ENCODE measurements around the gene S100A12. TPM values are rescaled to one million over a fixed set of nuclear protein-coding genes. Genes with fewer than 3 reads are reported as not detected.

The S100A12 gene
- total and polyA plus RNA-seq, 7 donors, result 0.40 to 3.5 (median 1.7) TPM

DNA sequence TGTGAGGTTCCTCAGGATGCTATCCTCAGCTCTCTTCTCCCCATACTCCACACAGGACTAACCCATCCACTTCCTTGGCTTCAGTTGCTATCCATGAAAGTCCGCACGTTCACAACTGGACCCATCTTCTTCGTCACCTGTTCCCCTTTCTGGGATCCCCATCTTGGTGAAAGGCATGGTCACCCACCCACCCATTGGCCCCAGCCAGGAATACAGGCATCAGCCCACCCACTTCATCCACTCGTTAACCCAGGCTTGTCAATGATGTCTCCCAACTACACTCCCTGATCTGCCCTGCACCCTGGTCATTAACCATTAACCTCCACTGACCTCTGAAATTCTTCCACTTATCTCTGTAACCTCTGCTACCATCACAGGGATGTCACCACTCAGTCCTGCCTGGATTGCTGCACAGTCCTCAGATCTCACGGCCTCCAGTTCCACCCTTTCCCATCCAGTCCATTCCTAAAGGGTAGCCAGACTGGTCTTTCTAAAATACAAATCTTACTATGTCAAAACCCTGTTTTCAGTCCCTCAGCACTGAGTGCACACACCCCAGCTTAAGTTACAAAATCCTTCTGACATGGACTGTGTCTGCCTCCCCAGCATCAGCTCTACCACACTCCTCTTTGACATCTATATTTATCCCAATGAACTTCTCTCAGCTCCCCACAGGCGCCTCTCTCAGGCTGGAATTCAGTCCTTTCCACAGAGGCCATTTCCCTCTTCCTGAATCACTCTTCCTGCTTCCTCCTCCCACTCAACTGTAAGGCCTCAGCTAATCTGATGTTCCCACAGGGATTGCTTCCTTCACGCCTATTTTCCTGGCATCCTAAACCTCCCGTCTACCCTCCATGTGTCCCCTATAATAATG, 37.2 kb downstream of the S100A12 start:
- Histone ChIP-seq H3K36me3 (ENCODE audit: insufficient read depth in 1 of 2, low read depth in 1 of 2) (no peaks in the 10 kb centered on the region), H3K4me1 (no peaks in the 10 kb centered on the region), H3K27ac (no peak overlapping the region), H3K4me3 (no peak overlapping the region), H3K27me3 (ENCODE audit: insufficient read depth in 3 of 3, low read length in 2 of 3) (peaks cover 0 to 21% (median 0%) of the 10 kb centered on the region in 3 donors), H3K9me3 (no peaks in the 10 kb centered on the region)
- DNase-seq, result no peak
- WGBS, 3 donors, result 57 to 64% (median 58%) methylated on average over 8 of the region's 8 CpGs
- no peak for ATAC-seq
- intact Hi-C loops (cut with DNase I), result no loop called here
- TF ChIP-seq, protein P1, sequence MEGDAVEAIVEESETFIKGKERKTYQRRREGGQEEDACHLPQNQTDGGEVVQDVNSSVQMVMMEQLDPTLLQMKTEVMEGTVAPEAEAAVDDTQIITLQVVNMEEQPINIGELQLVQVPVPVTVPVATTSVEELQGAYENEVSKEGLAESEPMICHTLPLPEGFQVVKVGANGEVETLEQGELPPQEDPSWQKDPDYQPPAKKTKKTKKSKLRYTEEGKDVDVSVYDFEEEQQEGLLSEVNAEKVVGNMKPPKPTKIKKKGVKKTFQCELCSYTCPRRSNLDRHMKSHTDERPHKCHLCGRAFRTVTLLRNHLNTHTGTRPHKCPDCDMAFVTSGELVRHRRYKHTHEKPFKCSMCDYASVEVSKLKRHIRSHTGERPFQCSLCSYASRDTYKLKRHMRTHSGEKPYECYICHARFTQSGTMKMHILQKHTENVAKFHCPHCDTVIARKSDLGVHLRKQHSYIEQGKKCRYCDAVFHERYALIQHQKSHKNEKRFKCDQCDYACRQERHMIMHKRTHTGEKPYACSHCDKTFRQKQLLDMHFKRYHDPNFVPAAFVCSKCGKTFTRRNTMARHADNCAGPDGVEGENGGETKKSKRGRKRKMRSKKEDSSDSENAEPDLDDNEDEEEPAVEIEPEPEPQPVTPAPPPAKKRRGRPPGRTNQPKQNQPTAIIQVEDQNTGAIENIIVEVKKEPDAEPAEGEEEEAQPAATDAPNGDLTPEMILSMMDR (IDR thresholded peaks at IDR 0.05), result no peak

DNA sequence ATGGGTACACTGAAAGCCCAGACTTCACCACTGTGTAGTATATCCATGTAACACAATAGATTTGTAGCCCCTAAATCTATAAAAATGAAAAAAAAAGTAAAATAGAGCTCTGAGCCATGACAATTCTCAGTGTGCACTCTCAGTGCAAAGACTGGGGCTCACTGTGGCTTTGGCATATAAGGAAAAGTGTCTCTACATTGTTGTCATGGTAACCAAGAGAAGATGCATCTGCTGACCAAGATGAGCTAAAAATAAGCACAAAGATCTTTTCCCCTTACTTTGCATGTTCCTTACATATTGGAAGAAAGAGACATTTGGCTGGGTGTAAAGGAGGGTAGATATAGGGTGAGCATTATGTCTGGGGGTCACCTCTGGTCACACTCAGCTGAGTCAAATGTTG, 38.8 kb downstream of the S100A12 start:
- no peak overlapping the region for H3K4me3 ChIP-seq
- H3K27ac ChIP-seq, result no peak overlapping the region
- H3K36me3 ChIP-seq (ENCODE audit: insufficient read depth in 1 of 2, low read depth in 1 of 2), result no peaks in the 10 kb centered on the region
- ATAC-seq, result no peak
- H3K27me3 ChIP-seq (ENCODE audit: insufficient read depth in 3 of 3, low read length in 2 of 3), result peaks cover 0 to 12% (median 0%) of the 10 kb centered on the region in 3 donors
- TF ChIP-seq, protein P1 (IDR thresholded peaks at IDR 0.05), result no peak
- peaks cover 4% of the 10 kb centered on the region for H3K9me3 ChIP-seq
- intact Hi-C loops (cut with DNase I), result no loop called here
- DNase-seq, result no peak
- H3K4me1 ChIP-seq, result no peaks in the 10 kb centered on the region

DNA sequence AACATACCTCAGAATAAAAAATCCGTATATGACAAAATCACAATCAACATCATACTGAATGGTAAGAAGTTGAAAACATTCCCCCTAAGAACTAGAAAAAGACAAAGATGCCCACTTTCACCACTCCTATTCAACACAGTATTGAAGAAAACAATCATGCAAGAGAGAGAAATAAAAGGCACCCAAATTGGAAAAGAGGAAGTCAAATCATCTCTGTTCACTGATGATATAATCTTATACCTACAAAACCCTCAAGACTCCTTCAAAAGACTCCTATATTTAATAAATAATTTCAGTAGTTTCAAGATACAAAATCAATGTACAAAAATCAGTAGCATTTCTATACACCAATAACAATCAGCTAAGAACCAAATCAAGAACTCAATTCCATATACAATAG, 41.5 kb downstream of the S100A12 start:
- H3K9me3 ChIP-seq, result peaks cover 6% of the 10 kb centered on the region
- H3K36me3 ChIP-seq (ENCODE audit: insufficient read depth in 1 of 2, low read depth in 1 of 2), result no peaks in the 10 kb centered on the region
- ATAC-seq, result no peak

DNA sequence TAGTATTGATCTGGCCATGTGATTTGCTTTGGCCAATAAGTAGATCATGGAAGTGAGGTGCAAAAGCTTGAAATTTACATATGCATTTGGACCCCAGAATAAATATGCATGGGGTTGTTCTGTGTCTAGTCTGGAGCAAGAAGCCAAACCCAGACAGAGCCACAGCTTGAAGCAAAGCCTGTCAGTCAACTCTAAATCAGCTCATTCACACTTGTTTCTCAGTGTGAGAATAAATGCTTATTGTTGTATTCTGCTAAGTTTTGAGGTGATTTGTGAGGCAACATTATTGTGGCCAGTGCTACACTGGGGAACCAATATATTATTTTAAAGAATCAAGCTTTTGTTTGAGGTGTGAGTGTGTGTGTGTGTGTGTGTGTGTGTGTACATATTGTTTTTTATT, 50.5 kb downstream of the S100A12 start:
- DNase-seq (no peak), ATAC-seq (no peak)
- Histone ChIP-seq H3K9me3 (peaks cover 20% of the 10 kb centered on the region), H3K4me3 (no peak overlapping the region), H3K36me3 (ENCODE audit: insufficient read depth in 1 of 2, low read depth in 1 of 2) (no peaks in the 10 kb centered on the region), H3K27ac (no peak overlapping the region), H3K4me1 (no peaks in the 10 kb centered on the region), H3K27me3 (ENCODE audit: insufficient read depth in 3 of 3, low read length in 2 of 3) (peaks cover 0 to 3% (median 0%) of the 10 kb centered on the region in 3 donors)
- TF ChIP-seq, protein P1 (IDR thresholded peaks at IDR 0.05), result no peak
- intact Hi-C loops (cut with DNase I), result no loop called here

More for the DNA sequence above, 41.5 kb downstream of the S100A12 start:
- TF ChIP-seq, protein P1 (IDR thresholded peaks at IDR 0.05), result no peak
- no peak overlapping the region for H3K27ac ChIP-seq
- intact Hi-C loops (cut with DNase I), result no loop called here
- peaks cover 0 to 2% (median 0%) of the 10 kb centered on the region in 3 donors for H3K27me3 ChIP-seq (ENCODE audit: insufficient read depth in 3 of 3, low read length in 2 of 3)
- DNase-seq, result no peak
- WGBS, 3 donors, result 86 to 100% (median 88%) methylated on average over 1 of the region's 1 CpG
- H3K4me1 ChIP-seq, result no peaks in the 10 kb centered on the region
- no peak overlapping the region for H3K4me3 ChIP-seq

Other genes with a start within 250 kb of the S100A12 start
- gene SPRR2G, start 224.7 kb downstream of the S100A12 start, total RNA-seq, result not detected
- gene SPRR2G, start 224.7 kb downstream of the S100A12 start, polyA plus RNA-seq, result not detected
- not detected for gene LELP1, start 172.2 kb downstream of the S100A12 start, total RNA-seq
- gene LELP1, start 172.2 kb downstream of the S100A12 start, polyA plus RNA-seq, result not detected
- not detected for gene PRR9, start 158.0 kb downstream of the S100A12 start, total RNA-seq
- under 1 TPM in 1 of 3 donors, not detected in 2; 0.04 TPM for gene PRR9, start 158.0 kb downstream of the S100A12 start, polyA plus RNA-seq
- gene LORICRIN, start 115.9 kb downstream of the S100A12 start, total RNA-seq, result not detected
- under 1 TPM in 2 of 3 donors, not detected in 1; 0.06 to 0.25 TPM for gene LORICRIN, start 115.9 kb downstream of the S100A12 start, polyA plus RNA-seq
- not detected for gene PGLYRP3, start 62.7 kb downstream of the S100A12 start, total RNA-seq
- not detected for gene PGLYRP3, start 62.7 kb downstream of the S100A12 start, polyA plus RNA-seq
- gene PGLYRP4, start 26.8 kb downstream of the S100A12 start, total RNA-seq, result not detected
- not detected for gene PGLYRP4, start 26.8 kb downstream of the S100A12 start, polyA plus RNA-seq
- gene S100A9, start 17.8 kb downstream of the S100A12 start, total RNA-seq, result 10 to 100 TPM; 26.4 to 60.3 (median 52.2) TPM
- gene S100A9, start 17.8 kb downstream of the S100A12 start, polyA plus RNA-seq, result 100 to 1,000 TPM in 1 of 3 donors, 10 to 100 TPM in 2; 38.8 to 111 (median 46.1) TPM
- 10 to 100 TPM; 26.0 to 57.0 (median 33.5) TPM for gene S100A8, start 15.5 kb upstream of the S100A12 start, total RNA-seq
- gene S100A8, start 15.5 kb upstream of the S100A12 start, polyA plus RNA-seq, result 10 to 100 TPM; 16.8 to 30.6 (median 25.2) TPM
- not detected for gene S100A7A, start 40.9 kb upstream of the S100A12 start, total RNA-seq
- gene S100A7A, start 40.9 kb upstream of the S100A12 start, polyA plus RNA-seq, result not detected
- under 1 TPM in 1 of 4 donors, not detected in 3; 0.60 TPM for gene S100A7, start 85.0 kb upstream of the S100A12 start, total RNA-seq
- not detected for gene S100A7, start 85.0 kb upstream of the S100A12 start, polyA plus RNA-seq
- gene S100A6, start 160.4 kb upstream of the S100A12 start, total RNA-seq, result 100 to 1,000 TPM in 3 of 4 donors, 10 to 100 TPM in 1; 78.5 to 420 (median 150) TPM
- 100 to 1,000 TPM; 295 to 506 (median 467) TPM for gene S100A6, start 160.4 kb upstream of the S100A12 start, polyA plus RNA-seq
- not detected for gene S100A5, start 165.3 kb upstream of the S100A12 start, total RNA-seq
- not detected for gene S100A5, start 165.3 kb upstream of the S100A12 start, polyA plus RNA-seq
- gene S100A4, start 170.2 kb upstream of the S100A12 start, total RNA-seq, result 10 to 100 TPM; 27.0 to 54.7 (median 47.3) TPM
- gene S100A4, start 170.2 kb upstream of the S100A12 start, polyA plus RNA-seq, result 100 to 1,000 TPM in 1 of 3 donors, 10 to 100 TPM in 2; 75.2 to 155 (median 83.6) TPM
- 1 to 10 TPM in 2 of 4 donors, under 1 TPM in 2; 0.34 to 5.5 (median 0.86) TPM for gene S100A3, start 173.6 kb upstream of the S100A12 start, total RNA-seq
- 1 to 10 TPM in 2 of 3 donors, under 1 TPM in 1; 0.77 to 6.6 (median 3.4) TPM for gene S100A3, start 173.6 kb upstream of the S100A12 start, polyA plus RNA-seq
- 1 to 10 TPM in 3 of 4 donors, under 1 TPM in 1; 0.86 to 10.0 (median 1.1) TPM for gene S100A2, start 190.2 kb upstream of the S100A12 start, total RNA-seq
- 10 to 100 TPM in 1 of 3 donors, 1 to 10 TPM in 2; 1.1 to 15.4 (median 2.1) TPM for gene S100A2, start 190.2 kb upstream of the S100A12 start, polyA plus RNA-seq
- gene S100A16, start 237.5 kb upstream of the S100A12 start, total RNA-seq, result 10 to 100 TPM; 23.3 to 57.2 (median 38.3) TPM
- gene S100A16, start 237.5 kb upstream of the S100A12 start, polyA plus RNA-seq, result 100 to 1,000 TPM in 1 of 3 donors, 10 to 100 TPM in 2; 23.5 to 251 (median 38.1) TPM
- under 1 TPM in 1 of 4 donors, not detected in 3; 0.22 TPM for gene S100A14, start 240.7 kb upstream of the S100A12 start, total RNA-seq
- under 1 TPM; 0.38 to 0.48 (median 0.39) TPM for gene S100A14, start 240.7 kb upstream of the S100A12 start, polyA plus RNA-seq

Measured in psoas muscle (tissue), 8 donors.